KMS-11 (cell line): ENCODE results near the gene NKAIN2.

Experiments used
- H2AFZ ChIP-seq: fragments of 200-600 bp; sonication (generic); 2 replicates; pipeline ENCODE4 v1.6.1; 2016; ENCODE audit warnings: antibody characterized with exemption, mixed run types, low read depth
- H3K27ac ChIP-seq: fragments of 200-600 bp; sonication (generic); 2 replicates; pipeline ENCODE4 v1.6.1; 2016; ENCODE audit warnings: mild to moderate bottlenecking, mixed run types
- H3K27me3 ChIP-seq: fragments of 200-600 bp; sonication (generic); 2 replicates; pipeline ENCODE4 v1.6.1; 2017; ENCODE audit warnings: mild to moderate bottlenecking, low read depth, mixed run types, moderate library complexity; ENCODE audit not compliant: insufficient read depth
- H3K36me3 ChIP-seq: fragments of 200-600 bp; sonication (generic); 2 replicates; pipeline ENCODE4 v1.6.1; 2017; ENCODE audit warnings: mild to moderate bottlenecking, mixed run types; ENCODE audit not compliant: insufficient read depth
- H3K4me1 ChIP-seq: fragments of 200-600 bp; sonication (generic); 2 replicates; pipeline ENCODE4 v1.6.1; 2016; ENCODE audit warnings: mild to moderate bottlenecking, low read depth, mixed run types; ENCODE audit not compliant: poor library complexity, severe bottlenecking
- H3K4me2 ChIP-seq: fragments of 200-600 bp; sonication (generic); 2 replicates; pipeline ENCODE4 v1.7.0; 2016; ENCODE audit warnings: mild to moderate bottlenecking, mixed run types
- H3K4me3 ChIP-seq: fragments of 200-600 bp; sonication (generic); IDR thresholded peaks from 2 replicates; pipeline ENCODE4 v1.6.1; 2017; ENCODE audit warnings: low read depth, low read length, mixed read lengths; ENCODE audit not compliant: insufficient read depth
- H3K79me2 ChIP-seq: fragments of 200-600 bp; sonication (generic); 2 replicates; pipeline ENCODE4 v1.6.1; 2016; ENCODE audit warnings: low read depth, mixed run types; ENCODE audit not compliant: insufficient read depth
- H3K9ac ChIP-seq: fragments of 200-600 bp; sonication (generic); 2 replicates; pipeline ENCODE4 v1.6.1; 2016; ENCODE audit warnings: mild to moderate bottlenecking, mixed run types
- H4K20me1 ChIP-seq: fragments of 200-600 bp; sonication (generic); 2 replicates; pipeline ENCODE4 v1.6.1; 2016; ENCODE audit warnings: mild to moderate bottlenecking, mixed run types; ENCODE audit not compliant: insufficient read depth
- TF ChIP-seq, protein P1 (sequence below): fragments of 200-600 bp; sonication (generic); conservative IDR thresholded peaks from 2 replicates; pipeline ENCODE4 v1.6.1; 2017; ENCODE audit warnings: low read depth, mild to moderate bottlenecking, antibody characterized with exemption, low read length, moderate library complexity, mixed read lengths

The NKAIN2 gene

GRCh38 chr6:124599656-124600055 is 796.0 kb downstream of the NKAIN2 start:
- no peaks in the 10 kb centered on the region for H3K27me3 ChIP-seq
- TF ChIP-seq, protein P1, sequence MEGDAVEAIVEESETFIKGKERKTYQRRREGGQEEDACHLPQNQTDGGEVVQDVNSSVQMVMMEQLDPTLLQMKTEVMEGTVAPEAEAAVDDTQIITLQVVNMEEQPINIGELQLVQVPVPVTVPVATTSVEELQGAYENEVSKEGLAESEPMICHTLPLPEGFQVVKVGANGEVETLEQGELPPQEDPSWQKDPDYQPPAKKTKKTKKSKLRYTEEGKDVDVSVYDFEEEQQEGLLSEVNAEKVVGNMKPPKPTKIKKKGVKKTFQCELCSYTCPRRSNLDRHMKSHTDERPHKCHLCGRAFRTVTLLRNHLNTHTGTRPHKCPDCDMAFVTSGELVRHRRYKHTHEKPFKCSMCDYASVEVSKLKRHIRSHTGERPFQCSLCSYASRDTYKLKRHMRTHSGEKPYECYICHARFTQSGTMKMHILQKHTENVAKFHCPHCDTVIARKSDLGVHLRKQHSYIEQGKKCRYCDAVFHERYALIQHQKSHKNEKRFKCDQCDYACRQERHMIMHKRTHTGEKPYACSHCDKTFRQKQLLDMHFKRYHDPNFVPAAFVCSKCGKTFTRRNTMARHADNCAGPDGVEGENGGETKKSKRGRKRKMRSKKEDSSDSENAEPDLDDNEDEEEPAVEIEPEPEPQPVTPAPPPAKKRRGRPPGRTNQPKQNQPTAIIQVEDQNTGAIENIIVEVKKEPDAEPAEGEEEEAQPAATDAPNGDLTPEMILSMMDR, result no peak
- H2AFZ ChIP-seq, result no peak overlapping the region

DNA sequence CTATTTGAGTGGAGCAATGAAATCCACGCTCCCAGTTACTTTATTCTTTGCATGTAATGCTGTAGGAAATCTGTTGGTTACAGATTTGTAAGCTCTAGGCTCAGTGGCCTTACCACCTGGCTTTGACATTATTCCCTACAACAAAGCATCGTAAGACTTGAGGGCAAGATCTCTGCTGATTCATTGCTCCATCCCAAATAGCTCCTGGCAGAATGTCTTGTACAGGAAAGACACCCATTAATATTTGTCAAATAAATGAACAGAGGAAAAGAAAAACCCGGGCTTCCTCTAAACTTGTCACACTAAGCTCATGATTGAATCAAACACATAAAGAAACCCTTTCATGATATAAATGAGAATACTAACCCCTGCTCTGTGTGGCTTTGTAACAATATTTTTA is 801.1 kb downstream of the NKAIN2 start:
- no peak overlapping the region for H3K4me3 ChIP-seq
- no peaks in the 10 kb centered on the region for H4K20me1 ChIP-seq
- no peak overlapping the region for H2AFZ ChIP-seq
- H3K4me1 ChIP-seq, result no peaks in the 10 kb centered on the region
- TF ChIP-seq, protein P1, result no peak
- no peaks in the 10 kb centered on the region for H3K27me3 ChIP-seq
- no peak overlapping the region for H3K9ac ChIP-seq
- no peaks in the 10 kb centered on the region for H3K36me3 ChIP-seq
- H3K4me2 ChIP-seq, result no peak overlapping the region
- no peaks in the 10 kb centered on the region for H3K79me2 ChIP-seq
- no peak overlapping the region for H3K27ac ChIP-seq

More at GRCh38 chr6:124599656-124600055, 796.0 kb downstream of the NKAIN2 start:
- no peak overlapping the region for H3K27ac ChIP-seq
- no peak overlapping the region for H3K4me3 ChIP-seq
- H3K4me2 ChIP-seq, result no peak overlapping the region
- no peaks in the 10 kb centered on the region for H4K20me1 ChIP-seq
- H3K36me3 ChIP-seq, result no peaks in the 10 kb centered on the region
- no peaks in the 10 kb centered on the region for H3K79me2 ChIP-seq
- H3K9ac ChIP-seq, result no peak overlapping the region
- no peaks in the 10 kb centered on the region for H3K4me1 ChIP-seq

DNA sequence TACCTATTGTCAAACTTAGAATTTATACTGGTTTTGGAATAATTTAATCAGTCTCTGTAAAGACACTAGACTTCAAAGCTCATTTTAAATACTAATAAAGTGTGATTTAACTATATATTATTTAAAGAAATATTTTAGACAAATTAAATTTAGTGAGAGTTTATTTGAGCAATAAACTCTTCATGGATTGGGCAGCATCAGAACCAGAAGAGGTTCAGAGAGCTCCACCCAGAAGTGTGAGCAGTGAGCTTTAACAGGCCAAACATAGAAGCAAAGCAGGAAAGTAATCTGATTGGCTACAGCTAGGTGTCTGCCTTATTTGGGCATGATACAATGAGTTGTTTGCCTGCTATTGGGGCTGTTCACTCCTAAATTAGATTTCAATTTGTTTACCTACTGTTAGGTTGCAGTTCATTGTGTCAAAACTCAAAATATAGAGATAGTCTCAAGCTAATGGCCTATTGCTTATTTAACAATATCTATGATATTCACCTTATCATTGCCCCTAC is 803.5 kb downstream of the NKAIN2 start:
- H3K27me3 ChIP-seq, result no peaks in the 10 kb centered on the region
- H3K4me1 ChIP-seq, result no peaks in the 10 kb centered on the region
- TF ChIP-seq, protein P1, result no peak
- no peak overlapping the region for H3K4me2 ChIP-seq
- no peak overlapping the region for H3K4me3 ChIP-seq
- no peak overlapping the region for H2AFZ ChIP-seq
- H3K9ac ChIP-seq, result no peak overlapping the region
- no peaks in the 10 kb centered on the region for H3K79me2 ChIP-seq
- H3K27ac ChIP-seq, result no peak overlapping the region
- no peaks in the 10 kb centered on the region for H3K36me3 ChIP-seq
- H4K20me1 ChIP-seq, result no peaks in the 10 kb centered on the region

GRCh38 chr6:124613031-124613430 is 809.4 kb downstream of the NKAIN2 start:
- no peaks in the 10 kb centered on the region for H3K27me3 ChIP-seq
- TF ChIP-seq, protein P1, result no peak
- H3K9ac ChIP-seq, result no peak overlapping the region
- H3K4me2 ChIP-seq, result no peak overlapping the region
- no peak overlapping the region for H3K27ac ChIP-seq
- H3K79me2 ChIP-seq, result no peaks in the 10 kb centered on the region
- no peak overlapping the region for H2AFZ ChIP-seq
- H3K36me3 ChIP-seq, result no peaks in the 10 kb centered on the region
- no peaks in the 10 kb centered on the region for H3K4me1 ChIP-seq
- H3K4me3 ChIP-seq, result no peak overlapping the region
- H4K20me1 ChIP-seq, result no peaks in the 10 kb centered on the region

GRCh38 chr6:124622351-124622750 is 818.7 kb downstream of the NKAIN2 start:
- Histone ChIP-seq H3K79me2 (no peaks in the 10 kb centered on the region), H3K9ac (no peak overlapping the region), H3K36me3 (no peaks in the 10 kb centered on the region), H3K4me3 (no peak overlapping the region), H2AFZ (no peak overlapping the region), H4K20me1 (no peaks in the 10 kb centered on the region), H3K4me1 (no peaks in the 10 kb centered on the region), H3K27ac (no peak overlapping the region), H3K27me3 (no peaks in the 10 kb centered on the region), H3K4me2 (no peak overlapping the region)
- TF ChIP-seq, protein P1, result no peak
